Subcutaneous adipose tissue (tissue), 4 donors: ENCODE measurements around the gene BAAT. TPM values are rescaled to one million over a fixed set of nuclear protein-coding genes. Genes with fewer than 3 reads are reported as not detected.

Source experiments
- CTCF ChIP-seq: fragments of 450-650 bp; IDR thresholded peaks from one replicate; pipeline ENCODE4 v1.5.1; 2016; ENCODE audit warnings: low read depth, mild to moderate bottlenecking, control low read depth, antibody characterized with exemption, moderate library complexity
- total RNA-seq, 4 donors: library from RNA; depleted of rRNA; stranded (reverse); fragments of >200 nt; gene quantifications; one replicate each; pipeline ENCODE4 v1.1.0, GENCODE V29; 2016

BAAT gene
- total RNA-seq, 4 donors from 2014 or later, result not detected

DNA sequence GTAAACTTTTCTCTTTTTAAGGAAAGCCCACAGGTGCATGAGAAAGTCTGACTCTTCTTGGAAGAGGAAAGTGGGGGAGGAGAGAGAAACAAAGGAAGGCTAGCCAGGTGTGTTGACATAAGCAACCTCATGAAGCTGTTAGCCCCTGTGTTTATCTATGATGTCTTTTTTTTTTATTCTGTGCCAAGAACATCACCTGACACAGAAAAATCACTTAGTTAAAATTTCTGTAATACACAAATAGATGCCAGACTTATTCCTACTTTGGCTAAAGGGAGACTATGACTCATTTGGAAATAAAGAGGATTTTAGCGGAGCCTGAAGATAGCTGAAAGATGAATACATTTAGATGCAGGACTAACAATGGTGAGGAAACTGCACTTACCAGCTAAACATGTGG is 58.3 kb downstream of the BAAT start:
- no peak for TF ChIP-seq CTCF

DNA sequence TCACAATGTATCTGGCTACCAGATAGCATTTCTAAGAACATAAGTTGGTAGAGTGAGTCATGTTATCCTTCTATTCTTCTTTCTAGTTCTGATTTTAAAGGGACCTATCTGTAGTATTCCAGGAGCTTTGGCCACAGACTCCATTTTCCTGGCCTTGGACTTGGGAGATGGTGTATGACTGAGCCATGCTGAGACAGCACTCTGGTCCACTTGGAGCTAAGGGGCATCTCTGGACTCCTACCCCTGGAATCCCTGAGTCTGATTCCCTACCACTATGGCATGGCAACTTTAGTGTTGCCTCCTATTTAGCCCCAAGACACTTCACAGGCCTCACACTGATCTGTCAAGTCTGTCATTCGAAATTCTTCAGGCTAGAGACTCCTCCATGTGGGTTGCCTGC is 58.8 kb downstream of the BAAT start:
- TF ChIP-seq CTCF, result no peak

DNA sequence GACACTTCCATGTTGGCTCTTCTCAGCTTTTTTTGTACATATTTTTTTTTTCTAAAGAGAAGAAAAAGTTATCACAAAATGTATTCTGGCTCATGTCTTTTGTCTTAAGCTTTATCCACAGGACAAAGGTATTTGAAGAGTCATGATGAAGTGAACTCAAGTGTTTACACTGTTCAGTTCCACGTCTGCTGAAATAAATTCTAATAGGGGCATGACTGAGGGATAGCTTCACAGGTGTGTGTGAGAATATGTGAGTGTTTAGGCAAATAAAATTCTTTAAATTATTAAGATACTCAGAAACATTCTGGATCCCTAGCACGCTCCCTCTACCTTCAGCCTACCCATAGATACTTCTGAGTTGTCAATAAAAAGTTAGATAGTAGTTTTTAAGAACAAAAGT is 59.8 kb downstream of the BAAT start:
- no peak for TF ChIP-seq CTCF

- no peak for TF ChIP-seq CTCF
These were observed 60.5 kb downstream of the BAAT start for GRCh38 chr9:101324245-101324804.

GRCh38 chr9:101323129-101323528 is 61.7 kb downstream of the BAAT start:
- no peak for TF ChIP-seq CTCF

GRCh38 chr9:101317735-101318134 is 67.1 kb downstream of the BAAT start:
- no peak for TF ChIP-seq CTCF

DNA sequence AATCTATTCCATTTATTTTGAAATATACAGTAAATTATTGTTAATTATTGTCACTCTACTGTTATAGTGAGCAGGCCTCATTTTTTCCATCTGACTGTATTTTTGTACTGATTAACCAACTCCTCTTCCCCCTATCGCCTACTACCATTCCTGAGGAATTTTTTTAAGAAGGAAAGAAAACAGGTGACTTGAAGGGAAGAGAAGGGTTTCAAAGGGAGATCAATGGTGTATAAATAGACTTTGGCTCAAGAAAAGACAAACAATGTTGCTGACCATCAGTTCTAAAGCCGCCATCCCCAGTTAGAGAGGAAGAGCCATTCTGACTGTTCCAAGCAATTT is 69.7 kb downstream of the BAAT start:
- no peak for TF ChIP-seq CTCF
